SK-MEL-5 (cell line): ENCODE results near the gene TRIM54. TPM values are rescaled to one million over a fixed set of nuclear protein-coding genes. Genes with fewer than 3 reads are reported as not detected.
"Not testable (repeated sequence)": the region's sequence is repeated elsewhere in the genome, so short reads cannot be mapped to it uniquely, and the experiment has no call there.

ENCODE experiments used
- DNase-seq: peaks from one replicate; pipeline ENCODE4 v3.0.0-alpha.2; 2016; ENCODE audit warnings: low read depth, low spot score
- in situ Hi-C: cut with HindIII; loops from 2 replicates; pipeline ENCODE4 v1.10.0; 2016; ENCODE audit warnings: low sequenced_read_pairs, high pct_unique_total_duplicates, low pct_unique_long_range_greater_than_20kb
- total RNA-seq: library from RNA; depleted of rRNA; stranded (reverse); fragments of >200 nt; shearing (Covaris generic); gene quantifications from 2 replicates; pipeline ENCODE4 v1.2.3, GENCODE V29; 2014

The TRIM54 gene
- total RNA-seq, 1 experiment from 2014 or later, result not detected

- in situ Hi-C loops, DNase-seq: not testable (repeated sequence)
Observed at GRCh38 chr2:27272537-27273522, 9.4 kb upstream of the TRIM54 start.

GRCh38 chr2:27275211-27276150, 6.7 kb upstream of the TRIM54 start, which contains the start of gene DNAJC5G:
Gene DNAJC5G (plus strand): TSS chr2:27275433. CDS start chr2:27276729, 1,296 bp downstream.
- no peak for DNase-seq
- in situ Hi-C loops, result no loop called here

GRCh38 chr2:27278010-27278409, 4.2 kb upstream of the TRIM54 start:
- DNase-seq, result no peak
- in situ Hi-C loops, result no loop called here

GRCh38 chr2:27280826-27281225, 1.4 kb upstream of the TRIM54 start:
- in situ Hi-C loops, result no loop called here
- no peak for DNase-seq

- in situ Hi-C loops, result no loop called here
- DNase-seq, result no peak
Observed at GRCh38 chr2:27281442-27281841, 787 bp upstream of the TRIM54 start.

- in situ Hi-C loops, result no loop called here
Observed at GRCh38 chr2:27282892-27283291, 663 bp downstream of the TRIM54 start.

GRCh38 chr2:27284996-27285395, 2.8 kb downstream of the TRIM54 start:
- DNase-seq, result no peak
- in situ Hi-C loops, result no loop called here

More at GRCh38 chr2:27282892-27283291, 663 bp downstream of the TRIM54 start:
- no peak for DNase-seq

- DNase-seq, result no peak
- in situ Hi-C loops, result no loop called here
Observed at GRCh38 chr2:27285481-27285880, 3.3 kb downstream of the TRIM54 start.

- in situ Hi-C loops, result no loop called here
- no peak for DNase-seq
Observed at GRCh38 chr2:27288610-27289009, 6.4 kb downstream of the TRIM54 start.

- no peak for DNase-seq
- in situ Hi-C loops, result no loop called here
Observed at GRCh38 chr2:27290549-27290948, 8.3 kb downstream of the TRIM54 start.

GRCh38 chr2:27291865-27292264, 9.6 kb downstream of the TRIM54 start:
- peak; percentile 60 for DNase-seq
- in situ Hi-C loops, result no loop called here

- DNase-seq, result no peak
- in situ Hi-C loops, result no loop called here
Observed at GRCh38 chr2:27294928-27295327, 12.7 kb downstream of the TRIM54 start.

- in situ Hi-C loops, result no loop called here
- DNase-seq, result no peak
Observed at GRCh38 chr2:27296481-27296880, 14.3 kb downstream of the TRIM54 start.

- in situ Hi-C loops, result no loop called here
- DNase-seq, result no peak
Observed at GRCh38 chr2:27297195-27297594, 15.0 kb downstream of the TRIM54 start.

GRCh38 chr2:27298391-27299080, 16.3 kb downstream of the TRIM54 start:
- in situ Hi-C loops, result no loop called here

GRCh38 chr2:27300606-27301005, 18.4 kb downstream of the TRIM54 start:
- DNase-seq, in situ Hi-C loops: not testable (repeated sequence)

More at GRCh38 chr2:27298391-27299080, 16.3 kb downstream of the TRIM54 start:
- DNase-seq, result no peak
